CD14-positive monocyte (primary cell): ENCODE results near the gene SELENOM. TPM values are rescaled to one million over a fixed set of nuclear protein-coding genes. Genes with fewer than 3 reads are reported as not detected.
A peak's percentile ranks its signal among the peaks of the same experiment; 100 is the strongest.

ENCODE experiments used
- DNase-seq, 3 donors: peaks; one replicate each; pipeline ENCODE4 v3.0.0-alpha.2; 2011 to 2022
- H2AFZ ChIP-seq: 2 replicates; pipeline ENCODE4 v1.6.0; 2012; ENCODE audit warnings: mild to moderate bottlenecking, low read depth, low read length, inconsistent platforms; ENCODE audit not compliant: insufficient read depth, poor library complexity, severe bottlenecking
- H3K27ac ChIP-seq, 2 donors: 1 replicate in 1 of 2; 2 replicates in 1 of 2; pipeline ENCODE4 v1.5.1; 2012 to 2013; ENCODE audit warnings: low read length in 2 of 2, control low read depth in 1 of 2, inconsistent platforms in 1 of 2, low read depth in 1 of 2, mild to moderate bottlenecking in 1 of 2
- H3K27me3 ChIP-seq, 2 donors: one replicate each; pipeline versions ENCODE4 v1.6.0 to v1.6.1; 2011 to 2013; ENCODE audit warnings: low read length in 2 of 2; ENCODE audit not compliant: control insufficient read depth in 2 of 2, insufficient read depth in 2 of 2
- H3K36me3 ChIP-seq, 2 donors: replicated peaks in 1 of 2; 1 replicate in 1 of 2; 2 replicates in 1 of 2; pipeline versions ENCODE4 v1.5.1 to v1.6.1; 2012 to 2013; ENCODE audit warnings: low read length in 2 of 2, control low read depth in 1 of 2, inconsistent platforms in 1 of 2, mild to moderate bottlenecking in 1 of 2; ENCODE audit not compliant: insufficient read depth in 2 of 2, control insufficient read depth in 1 of 2
- H3K4me1 ChIP-seq, 2 donors: 1 replicate in 1 of 2; 2 replicates in 1 of 2; pipeline versions ENCODE4 v1.5.1 to v1.6.1; 2012 to 2013; ENCODE audit warnings: low read length in 2 of 2, control low read depth in 1 of 2, inconsistent platforms in 1 of 2, mild to moderate bottlenecking in 1 of 2, moderate library complexity in 1 of 2; ENCODE audit not compliant: insufficient read depth in 2 of 2, control insufficient read depth in 1 of 2
- H3K4me2 ChIP-seq: replicated peaks from 2 replicates; pipeline ENCODE3; 2012; ENCODE audit warnings: low read length, moderate library complexity, mild to moderate bottlenecking; ENCODE audit not compliant: poor library complexity, severe bottlenecking; ENCODE audit errors: extremely low read depth
- H3K4me3 ChIP-seq, 3 experiments: fragments of 200-600 bp in 1 of 3; sonication (generic) in 1 of 3; replicated peaks in 1 of 3; 1 replicate in 2 of 3; 2 replicates in 1 of 3; pipeline ENCODE4 v1.5.1; 2011 to 2013; ENCODE audit warnings: low read length in 3 of 3, mild to moderate bottlenecking in 3 of 3, control low read depth in 2 of 3, low read depth in 2 of 3, inconsistent platforms in 1 of 3, moderate library complexity in 1 of 3
- H3K79me2 ChIP-seq: 2 replicates; pipeline ENCODE4 v1.6.0; 2012; ENCODE audit warnings: mild to moderate bottlenecking, control low read depth, inconsistent platforms, low read length, moderate library complexity; ENCODE audit not compliant: insufficient read depth
- H3K9ac ChIP-seq: 2 replicates; pipeline ENCODE4 v1.6.0; 2017; ENCODE audit warnings: low read length, mild to moderate bottlenecking; ENCODE audit not compliant: insufficient read depth, poor library complexity, severe bottlenecking
- H3K9me3 ChIP-seq, 2 donors: replicated peaks in 1 of 2; 1 replicate in 1 of 2; 2 replicates in 1 of 2; pipeline versions ENCODE4 v1.5.1 to v1.6.1; 2012 to 2013; ENCODE audit warnings: low read length in 2 of 2, control low read depth in 1 of 2; ENCODE audit not compliant: control insufficient read depth in 1 of 2, insufficient read depth in 1 of 2
- H4K20me1 ChIP-seq: 2 replicates; pipeline ENCODE4 v1.6.0; 2012; ENCODE audit warnings: mild to moderate bottlenecking, low read length, control low read depth, moderate library complexity; ENCODE audit not compliant: insufficient read depth
- H3K27ac Mint-ChIP-seq, 7 donors: one replicate each; pipeline ENCODE4 v1.8.0; 2020; ENCODE audit warnings: mild to moderate bottlenecking in 7 of 7, mixed read lengths in 7 of 7, moderate library complexity in 6 of 7, inconsistent platforms in 2 of 7
- H3K27me3 Mint-ChIP-seq, 3 donors: one replicate each; pipeline ENCODE4 v1.8.0; 2021 to 2022; ENCODE audit warnings: low read depth in 3 of 3, mild to moderate bottlenecking in 3 of 3, mixed read lengths in 3 of 3, moderate library complexity in 3 of 3, inconsistent platforms in 1 of 3
- H3K36me3 Mint-ChIP-seq, 2 donors: one replicate each; pipeline ENCODE4 v1.8.0; 2020; ENCODE audit warnings: mixed read lengths in 2 of 2, inconsistent platforms in 1 of 2, mild to moderate bottlenecking in 1 of 2
- H3K4me1 Mint-ChIP-seq: one replicate; pipeline ENCODE4 v1.8.0; 2020; ENCODE audit warnings: mild to moderate bottlenecking, mixed read lengths
- H3K4me3 Mint-ChIP-seq, 2 donors: one replicate each; pipeline ENCODE4 v1.8.0; 2020; ENCODE audit warnings: mild to moderate bottlenecking in 2 of 2, mixed read lengths in 2 of 2, moderate library complexity in 1 of 2
- H3K9me3 Mint-ChIP-seq, 7 donors: one replicate each; pipeline ENCODE4 v1.8.0; 2020 to 2022; ENCODE audit warnings: mixed read lengths in 7 of 7, mild to moderate bottlenecking in 6 of 7, moderate library complexity in 6 of 7, inconsistent platforms in 2 of 7
- WGBS: methylation state at CpG from one replicate; pipeline ENCODE4 v1.1.5; 2013; ENCODE audit warnings: missing lambda C conversion rate; ENCODE audit not compliant: insufficient coverage; 5-methylcytosine and 5-hydroxymethylcytosine counted together
- intact Hi-C, 2 donors: fragments of 100-400 bp; cut with micrococcal nuclease; formaldehyde crosslinking; loops; one replicate each; pipeline versions ENCODE4 v1.15.0 to v1.15.1; 2023
- polyA plus RNA-seq, 3 donors: library from polyadenylated mRNA; depleted of rRNA in 1 of 3; unstranded in 2 of 3; stranded (reverse) in 1 of 3; fragments of 300-500 nt in 2 of 3; fragments of >200 nt in 1 of 3; fragmentation: Illumina TruSeq in 2 of 3; gene quantifications; 1 replicate in 2 of 3; 2 replicates in 1 of 3; pipeline ENCODE4 v1.2.3, GENCODE V29; 2012 to 2021
- TF ChIP-seq, protein P1 (sequence below): fragments of 200-600 bp; IDR thresholded peaks from one replicate; pipeline ENCODE4 v1.8.0; 2022; ENCODE audit warnings: antibody characterized with exemption, mild to moderate bottlenecking

The SELENOM gene
- polyA plus RNA-seq, 3 donors = 3.2 to 7.6 (median 3.4) TPM

DNA sequence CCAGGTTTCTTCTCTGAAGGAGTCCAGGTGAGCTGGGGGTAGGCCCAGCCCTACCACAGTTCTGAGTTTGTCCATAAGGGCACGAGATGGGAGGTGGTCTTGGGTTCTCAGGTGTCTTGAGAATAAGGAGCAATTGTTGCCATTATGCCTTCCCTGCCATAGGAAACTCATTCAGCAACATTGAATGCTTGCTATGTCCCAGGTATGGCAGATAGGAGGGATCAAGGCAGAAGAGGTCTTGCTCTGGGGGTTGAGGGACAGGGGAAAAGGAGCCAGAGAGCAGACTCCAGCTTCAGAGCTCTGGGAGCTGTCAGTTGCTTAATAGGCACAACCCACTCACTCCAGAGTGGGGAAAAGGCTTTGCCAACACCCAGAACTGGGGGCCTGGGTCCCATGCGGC, 4.3 kb downstream of the SELENOM start:
- peaks cover 0 to 1% (median 0%) of the 10 kb centered on the region in 7 donors for H3K9me3 Mint-ChIP-seq
- Histone ChIP-seq H3K27me3 (peaks cover 0 to 2% of the 10 kb centered on the region in 2 donors), H3K27ac (no peak overlapping the region), H3K79me2 (no peaks in the 10 kb centered on the region), H3K4me1 (peaks cover 8 to 11% of the 10 kb centered on the region in 2 donors), H3K4me3 (no peak overlapping the region), H4K20me1 (no peaks in the 10 kb centered on the region), H3K9ac (no peak overlapping the region), H3K4me2 (no peak overlapping the region), H3K9me3 (no peaks in the 10 kb centered on the region), H2AFZ (no peak overlapping the region), H3K36me3 (peaks cover 10 to 12% of the 10 kb centered on the region in 2 donors)
- WGBS = 100% methylated on average over 1 of the region's 2 CpGs
- H3K4me1 Mint-ChIP-seq = peaks cover 10% of the 10 kb centered on the region
- H3K4me3 Mint-ChIP-seq = no peak overlapping the region
- peaks cover 5 to 14% (median 14%) of the 10 kb centered on the region in 3 donors for H3K27me3 Mint-ChIP-seq
- H3K36me3 Mint-ChIP-seq = peaks cover 19 to 34% of the 10 kb centered on the region in 2 donors
- H3K27ac Mint-ChIP-seq = peak overlapping the region in 1 of 7 donors; percentile 21
- intact Hi-C loops = loop anchor here in 1 of 2 donors (10.0 kb wide), 2 partner anchors 132 to 172 kb away; no protein-coding TSS in a partner anchor
- no peak for DNase-seq
- TF ChIP-seq, protein P1, sequence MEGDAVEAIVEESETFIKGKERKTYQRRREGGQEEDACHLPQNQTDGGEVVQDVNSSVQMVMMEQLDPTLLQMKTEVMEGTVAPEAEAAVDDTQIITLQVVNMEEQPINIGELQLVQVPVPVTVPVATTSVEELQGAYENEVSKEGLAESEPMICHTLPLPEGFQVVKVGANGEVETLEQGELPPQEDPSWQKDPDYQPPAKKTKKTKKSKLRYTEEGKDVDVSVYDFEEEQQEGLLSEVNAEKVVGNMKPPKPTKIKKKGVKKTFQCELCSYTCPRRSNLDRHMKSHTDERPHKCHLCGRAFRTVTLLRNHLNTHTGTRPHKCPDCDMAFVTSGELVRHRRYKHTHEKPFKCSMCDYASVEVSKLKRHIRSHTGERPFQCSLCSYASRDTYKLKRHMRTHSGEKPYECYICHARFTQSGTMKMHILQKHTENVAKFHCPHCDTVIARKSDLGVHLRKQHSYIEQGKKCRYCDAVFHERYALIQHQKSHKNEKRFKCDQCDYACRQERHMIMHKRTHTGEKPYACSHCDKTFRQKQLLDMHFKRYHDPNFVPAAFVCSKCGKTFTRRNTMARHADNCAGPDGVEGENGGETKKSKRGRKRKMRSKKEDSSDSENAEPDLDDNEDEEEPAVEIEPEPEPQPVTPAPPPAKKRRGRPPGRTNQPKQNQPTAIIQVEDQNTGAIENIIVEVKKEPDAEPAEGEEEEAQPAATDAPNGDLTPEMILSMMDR = no peak

DNA sequence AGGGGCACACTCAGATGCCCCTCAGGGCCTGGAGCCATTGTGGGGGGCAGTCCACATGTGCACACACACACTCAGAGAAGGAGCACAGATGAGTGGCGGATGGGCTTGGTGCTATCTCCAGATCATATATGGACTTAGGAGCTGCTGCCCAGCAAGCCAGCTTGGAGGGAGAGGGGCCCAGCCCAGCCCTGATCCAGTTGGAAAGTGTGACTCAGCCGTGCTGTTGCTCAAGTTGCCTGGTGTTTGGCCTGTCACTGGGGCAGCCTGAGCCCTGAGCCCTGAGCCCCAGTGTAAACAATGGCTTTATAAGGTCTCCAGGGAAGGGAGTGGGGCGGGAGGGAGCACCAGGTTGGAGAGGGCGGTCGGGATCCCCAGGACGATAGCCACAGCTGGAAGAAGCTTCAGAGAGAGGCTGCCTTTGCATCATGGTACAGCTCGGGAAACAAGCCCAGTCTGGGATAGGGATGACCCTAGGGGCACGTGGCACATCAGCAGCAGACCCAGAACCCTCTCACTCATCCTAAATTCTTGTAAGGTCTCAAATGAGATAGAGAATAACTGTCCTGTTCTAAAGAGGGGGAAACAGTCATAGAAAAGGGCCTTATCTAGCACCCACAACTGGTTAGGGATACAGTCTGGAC, 4.8 kb downstream of the SELENOM start:
- Mint-ChIP-seq H3K9me3 (peaks cover 0 to 1% (median 0%) of the 10 kb centered on the region in 7 donors), H3K27me3 (peaks cover 5 to 13% (median 11%) of the 10 kb centered on the region in 3 donors), H3K4me3 (no peak overlapping the region), H3K36me3 (peaks cover 24 to 39% of the 10 kb centered on the region in 2 donors), H3K4me1 (peaks cover 5% of the 10 kb centered on the region), H3K27ac (peak overlapping the region in 1 of 7 donors; percentile 35)
- Histone ChIP-seq H3K4me2 (no peak overlapping the region), H3K9ac (no peak overlapping the region), H3K36me3 (peaks cover 10 to 12% of the 10 kb centered on the region in 2 donors), H3K27me3 (peaks cover 0 to 2% of the 10 kb centered on the region in 2 donors), H3K4me1 (peaks cover 4 to 6% of the 10 kb centered on the region in 2 donors), H3K9me3 (no peaks in the 10 kb centered on the region), H4K20me1 (no peaks in the 10 kb centered on the region), H3K79me2 (no peaks in the 10 kb centered on the region), H2AFZ (no peak overlapping the region), H3K4me3 (no peak overlapping the region), H3K27ac (no peak overlapping the region)
- DNase-seq = no peak
- TF ChIP-seq, protein P1 = no peak
- intact Hi-C loops = loop anchor here in 1 of 2 donors (10.0 kb wide), 2 partner anchors 132 to 172 kb away; no protein-coding TSS in a partner anchor
- 98% methylated on average over 6 of the region's 8 CpGs for WGBS
